ENCODE data around the gene UPK2. TPM values are rescaled to one million over a fixed set of nuclear protein-coding genes. Genes with fewer than 3 reads are reported as not detected.

UPK2 gene
- total and polyA plus RNA-seq, 2 donors (not counting 1 experiment from before 2014, with no cell fraction given) = not detected

- Histone ChIP-seq H3K36me3 (ENCODE audit: control insufficient read depth, insufficient read depth, low read length) (no peaks in the 10 kb centered on the region), H4K20me1 (ENCODE audit: control insufficient read depth, extremely low read depth, insufficient read depth, low read length) (no peaks in the 10 kb centered on the region), H3K9ac (ENCODE audit: insufficient read depth, low read length) (no peak overlapping the region), H3K4me3 (replicated peaks in 1 of 4; ENCODE audit: control extremely low read depth in 1 of 4, insufficient read depth in 1 of 4, low read depth in 3 of 4, low read length in 4 of 4) (peak overlapping the region; percentile 59 to 80 (median 76)), H3K9me3 (ENCODE audit: control insufficient read depth, insufficient read depth, low read depth, low read length) (no peaks in the 10 kb centered on the region), H3K4me2 (ENCODE audit: extremely low read depth, insufficient read depth, low read length) (peak overlapping the region; percentile 88), H2AFZ (ENCODE audit: low read length) (peak overlapping the region; percentile 49), H3K27ac (ENCODE audit: insufficient read depth, low read length) (no peak overlapping the region), H3K79me2 (ENCODE audit: control insufficient read depth, insufficient read depth, low read length) (peaks cover 2% of the 10 kb centered on the region), H3K27me3 (ENCODE audit: control insufficient read depth, insufficient read depth, low read length) (no peaks in the 10 kb centered on the region), H3K4me1 (ENCODE audit: control insufficient read depth, extremely low read depth, insufficient read depth, low read length) (peaks cover 21% of the 10 kb centered on the region)
- TF ChIP-seq CTCF (conservative IDR thresholded peaks at IDR 0.05 in 1 of 2, IDR thresholded peaks at IDR 0.05 in 1 of 2; ENCODE audit: low read depth in 1 of 2, low read length in 2 of 2) = peak; percentile 91 to 95
- no peak for TF ChIP-seq EZH2 (IDR thresholded peaks at IDR 0.05; ENCODE audit: low read length, missing control alignments)
- DNase-seq (ENCODE audit: low read depth in 2 of 2) = peak; percentile 59 to 74
Measured at GRCh38 chr11:118930094-118930712, 25.9 kb upstream of the UPK2 start.

- Histone ChIP-seq H3K27ac (ENCODE audit: insufficient read depth, low read length) (no peak overlapping the region), H4K20me1 (ENCODE audit: control insufficient read depth, extremely low read depth, insufficient read depth, low read length) (no peaks in the 10 kb centered on the region), H3K9ac (ENCODE audit: insufficient read depth, low read length) (no peak overlapping the region), H3K4me3 (replicated peaks in 1 of 4; ENCODE audit: control extremely low read depth in 1 of 4, insufficient read depth in 1 of 4, low read depth in 3 of 4, low read length in 4 of 4) (no peak overlapping the region), H3K27me3 (ENCODE audit: control insufficient read depth, insufficient read depth, low read length) (no peaks in the 10 kb centered on the region), H3K9me3 (ENCODE audit: control insufficient read depth, insufficient read depth, low read depth, low read length) (no peaks in the 10 kb centered on the region), H2AFZ (ENCODE audit: low read length) (no peak overlapping the region), H3K79me2 (ENCODE audit: control insufficient read depth, insufficient read depth, low read length) (no peaks in the 10 kb centered on the region), H3K4me2 (ENCODE audit: extremely low read depth, insufficient read depth, low read length) (no peak overlapping the region), H3K36me3 (ENCODE audit: control insufficient read depth, insufficient read depth, low read length) (no peaks in the 10 kb centered on the region), H3K4me1 (ENCODE audit: control insufficient read depth, extremely low read depth, insufficient read depth, low read length) (peaks cover 16% of the 10 kb centered on the region)
- TF ChIP-seq EZH2 (IDR thresholded peaks at IDR 0.05; ENCODE audit: low read length, missing control alignments) = no peak
- TF ChIP-seq CTCF (conservative IDR thresholded peaks at IDR 0.05 in 1 of 2, IDR thresholded peaks at IDR 0.05 in 1 of 2; ENCODE audit: low read depth in 1 of 2, low read length in 2 of 2) = no peak
- no peak for DNase-seq (ENCODE audit: low read depth in 2 of 2)
Measured at GRCh38 chr11:118931571-118931970, 24.5 kb upstream of the UPK2 start.

GRCh38 chr11:118933486-118933885 lies 22.6 kb upstream of the UPK2 start:
- Histone ChIP-seq H3K27me3 (ENCODE audit: control insufficient read depth, insufficient read depth, low read length) (no peaks in the 10 kb centered on the region), H3K9me3 (ENCODE audit: control insufficient read depth, insufficient read depth, low read depth, low read length) (no peaks in the 10 kb centered on the region), H3K36me3 (ENCODE audit: control insufficient read depth, insufficient read depth, low read length) (no peaks in the 10 kb centered on the region), H4K20me1 (ENCODE audit: control insufficient read depth, extremely low read depth, insufficient read depth, low read length) (no peaks in the 10 kb centered on the region), H3K9ac (ENCODE audit: insufficient read depth, low read length) (no peak overlapping the region), H3K79me2 (ENCODE audit: control insufficient read depth, insufficient read depth, low read length) (no peaks in the 10 kb centered on the region), H2AFZ (ENCODE audit: low read length) (no peak overlapping the region), H3K4me2 (ENCODE audit: extremely low read depth, insufficient read depth, low read length) (no peak overlapping the region), H3K27ac (ENCODE audit: insufficient read depth, low read length) (no peak overlapping the region), H3K4me3 (replicated peaks in 1 of 4; ENCODE audit: control extremely low read depth in 1 of 4, insufficient read depth in 1 of 4, low read depth in 3 of 4, low read length in 4 of 4) (no peak overlapping the region), H3K4me1 (ENCODE audit: control insufficient read depth, extremely low read depth, insufficient read depth, low read length) (peaks cover 7% of the 10 kb centered on the region)
- no peak for TF ChIP-seq CTCF (conservative IDR thresholded peaks at IDR 0.05 in 1 of 2, IDR thresholded peaks at IDR 0.05 in 1 of 2; ENCODE audit: low read depth in 1 of 2, low read length in 2 of 2)
- no peak for TF ChIP-seq EZH2 (IDR thresholded peaks at IDR 0.05; ENCODE audit: low read length, missing control alignments)
- no peak for DNase-seq (ENCODE audit: low read depth in 2 of 2)
